ENCODE measurements around the gene PRSS36. TPM values are rescaled to one million over a fixed set of nuclear protein-coding genes. Genes with fewer than 3 reads are reported as not detected.

The PRSS36 gene
- polyA plus RNA-seq, 1 donor from 2014 or later = 2.0 TPM

DNA sequence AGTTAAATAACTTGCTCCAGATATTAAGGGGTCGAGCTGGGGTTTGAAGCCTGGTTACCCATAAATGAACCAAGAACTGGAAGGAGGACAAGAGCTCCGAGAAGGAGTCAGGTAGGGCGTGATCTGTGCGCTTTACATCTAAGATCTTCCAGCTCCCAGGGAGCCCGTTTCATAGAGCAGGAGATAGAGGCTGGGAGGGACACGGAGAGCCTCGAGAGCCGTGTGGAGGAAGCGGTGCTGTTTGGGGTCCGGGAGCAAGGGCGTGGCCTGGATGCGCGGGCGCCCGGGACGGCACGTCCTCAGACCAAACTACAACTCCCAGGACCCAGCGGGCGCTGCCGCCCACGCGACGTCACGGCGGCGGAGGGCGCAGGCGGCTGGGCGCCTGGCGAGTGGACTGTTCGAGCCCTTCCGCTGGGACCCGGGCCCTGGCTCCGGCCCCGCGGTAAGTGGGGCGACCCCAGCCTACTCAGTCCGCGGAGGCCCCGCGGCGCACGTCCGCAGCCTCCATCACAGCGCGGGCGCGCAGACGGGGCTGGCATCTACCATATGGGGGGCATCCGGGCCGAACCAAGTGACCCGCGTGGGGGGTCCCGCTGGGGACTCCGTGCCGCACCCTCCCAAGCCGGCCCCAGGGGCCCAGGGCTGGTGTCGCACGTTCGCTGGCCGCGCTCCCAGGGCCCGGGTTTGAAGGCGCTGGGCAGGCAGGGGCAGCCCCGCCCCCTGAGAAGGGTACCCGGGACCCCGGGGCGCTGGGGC, 41.7 kb downstream of the PRSS36 start, which contains the start of gene BCKDK:
BCKDK (plus strand) TSS at position 352 of the 759 bp plus-strand sequence. CDS start 838 bp downstream, outside the sequence.
- Histone ChIP-seq H3F3A (ENCODE audit: insufficient read depth, low read length, poor library complexity, severe bottlenecking) (no peaks in the 10 kb centered on the region), H3K36me3 (ENCODE audit: insufficient read depth, low read length) (no peaks in the 10 kb centered on the region), H3K9me2 (ENCODE audit: insufficient read depth, low read length) (no peaks in the 10 kb centered on the region)

GRCh38 chr16:31107465-31107867, 42.4 kb downstream of the PRSS36 start:
- H3F3A ChIP-seq (ENCODE audit: insufficient read depth, low read length, poor library complexity, severe bottlenecking) = no peaks in the 10 kb centered on the region
- H4K20me1 ChIP-seq (ENCODE audit: insufficient read depth) = no peaks in the 10 kb centered on the region
- TF ChIP-seq CTCF (IDR thresholded peaks at IDR 0.05; ENCODE audit: poor library complexity, severe bottlenecking) (no peak), TAF1 (IDR thresholded peaks at IDR 0.05; ENCODE audit: low read depth) (no peak), SMC3 (conservative IDR thresholded peaks at IDR 0.05; ENCODE audit: poor library complexity) (no peak), EZH2 (IDR thresholded peaks at IDR 0.05; ENCODE audit: borderline replicate concordance, insufficient read depth, low read length, poor library complexity, severe bottlenecking) (no peak), EP300 (conservative IDR thresholded peaks at IDR 0.05; ENCODE audit: poor library complexity, severe bottlenecking) (no peak), MXI1 (conservative IDR thresholded peaks at IDR 0.05; ENCODE audit: poor library complexity, severe bottlenecking) (no peak), POLR2AphosphoS5 (IDR thresholded peaks at IDR 0.05) (no peak)
- TF ChIP-seq, protein P1, sequence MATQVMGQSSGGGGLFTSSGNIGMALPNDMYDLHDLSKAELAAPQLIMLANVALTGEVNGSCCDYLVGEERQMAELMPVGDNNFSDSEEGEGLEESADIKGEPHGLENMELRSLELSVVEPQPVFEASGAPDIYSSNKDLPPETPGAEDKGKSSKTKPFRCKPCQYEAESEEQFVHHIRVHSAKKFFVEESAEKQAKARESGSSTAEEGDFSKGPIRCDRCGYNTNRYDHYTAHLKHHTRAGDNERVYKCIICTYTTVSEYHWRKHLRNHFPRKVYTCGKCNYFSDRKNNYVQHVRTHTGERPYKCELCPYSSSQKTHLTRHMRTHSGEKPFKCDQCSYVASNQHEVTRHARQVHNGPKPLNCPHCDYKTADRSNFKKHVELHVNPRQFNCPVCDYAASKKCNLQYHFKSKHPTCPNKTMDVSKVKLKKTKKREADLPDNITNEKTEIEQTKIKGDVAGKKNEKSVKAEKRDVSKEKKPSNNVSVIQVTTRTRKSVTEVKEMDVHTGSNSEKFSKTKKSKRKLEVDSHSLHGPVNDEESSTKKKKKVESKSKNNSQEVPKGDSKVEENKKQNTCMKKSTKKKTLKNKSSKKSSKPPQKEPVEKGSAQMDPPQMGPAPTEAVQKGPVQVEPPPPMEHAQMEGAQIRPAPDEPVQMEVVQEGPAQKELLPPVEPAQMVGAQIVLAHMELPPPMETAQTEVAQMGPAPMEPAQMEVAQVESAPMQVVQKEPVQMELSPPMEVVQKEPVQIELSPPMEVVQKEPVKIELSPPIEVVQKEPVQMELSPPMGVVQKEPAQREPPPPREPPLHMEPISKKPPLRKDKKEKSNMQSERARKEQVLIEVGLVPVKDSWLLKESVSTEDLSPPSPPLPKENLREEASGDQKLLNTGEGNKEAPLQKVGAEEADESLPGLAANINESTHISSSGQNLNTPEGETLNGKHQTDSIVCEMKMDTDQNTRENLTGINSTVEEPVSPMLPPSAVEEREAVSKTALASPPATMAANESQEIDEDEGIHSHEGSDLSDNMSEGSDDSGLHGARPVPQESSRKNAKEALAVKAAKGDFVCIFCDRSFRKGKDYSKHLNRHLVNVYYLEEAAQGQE (IDR thresholded peaks at IDR 0.05; ENCODE audit: borderline replicate concordance) = no peak
- H3K4me2 ChIP-seq (ENCODE audit: low read length) = no peak overlapping the region
- H3K4me3 ChIP-seq (ENCODE audit: low read length) = peak overlapping the region; percentile 99
- H2AFZ ChIP-seq (ENCODE audit: low read depth, low read length) = peak overlapping the region; percentile 83
- no peaks in the 10 kb centered on the region for H3K27me3 ChIP-seq (ENCODE audit: insufficient read depth, low read depth, low read length)
- H3K27ac ChIP-seq (ENCODE audit: low read length) = no peak overlapping the region
- H3K9me3 ChIP-seq (ENCODE audit: low read length) = no peaks in the 10 kb centered on the region
- no peak overlapping the region for H3K9ac ChIP-seq (ENCODE audit: low read length)
- H3K79me2 ChIP-seq (replicated peaks; ENCODE audit: insufficient read depth, low read length) = no peaks in the 10 kb centered on the region
- no peaks in the 10 kb centered on the region for H3K36me3 ChIP-seq (ENCODE audit: insufficient read depth, low read length)
- no peaks in the 10 kb centered on the region for H3K9me2 ChIP-seq (ENCODE audit: insufficient read depth, low read length)

More for the DNA sequence above, 41.7 kb downstream of the PRSS36 start, which contains the start of gene BCKDK:
- Histone ChIP-seq H3K4me2 (ENCODE audit: low read length) (peak within 1 kb of the TSS; percentile 44), H3K9me3 (ENCODE audit: low read length) (no peaks in the 10 kb centered on the region), H3K9ac (ENCODE audit: low read length) (peak within 1 kb of the TSS; percentile 87), H3K27ac (ENCODE audit: low read length) (peak within 1 kb of the TSS; percentile 24), H4K20me1 (ENCODE audit: insufficient read depth) (no peaks in the 10 kb centered on the region), H3K79me2 (replicated peaks; ENCODE audit: insufficient read depth, low read length) (no peaks in the 10 kb centered on the region), H3K27me3 (ENCODE audit: insufficient read depth, low read depth, low read length) (no peaks in the 10 kb centered on the region), H2AFZ (ENCODE audit: low read depth, low read length) (peak within 1 kb of the TSS; percentile 83), H3K4me3 (ENCODE audit: low read length) (peak within 1 kb of the TSS; percentile 99)
- TF ChIP-seq EZH2 (IDR thresholded peaks at IDR 0.05; ENCODE audit: borderline replicate concordance, insufficient read depth, low read length, poor library complexity, severe bottlenecking) (no peak), EP300 (conservative IDR thresholded peaks at IDR 0.05; ENCODE audit: poor library complexity, severe bottlenecking) (peak; percentile 25), POLR2AphosphoS5 (IDR thresholded peaks at IDR 0.05) (peak; percentile 74), MXI1 (conservative IDR thresholded peaks at IDR 0.05; ENCODE audit: poor library complexity, severe bottlenecking) (peak; percentile 75)

Data from neural cell (in vitro differentiated cells).